ENCODE measurements around the gene SIX3.

Gene SIX3

GRCh38 chr2:44930274-44931197, 11.0 kb upstream of the SIX3 start:
- DNase-seq (ENCODE audit: low read depth in 3 of 3, low spot score in 1 of 3), result no peak

- no peak for DNase-seq (ENCODE audit: low read depth in 3 of 3, low spot score in 1 of 3)
Observed at GRCh38 chr2:44931198-44931780, 10.2 kb upstream of the SIX3 start.

GRCh38 chr2:44932079-44932478, 9.4 kb upstream of the SIX3 start:
- no peak for DNase-seq (ENCODE audit: low read depth in 3 of 3, low spot score in 1 of 3)

- no peak for DNase-seq (ENCODE audit: low read depth in 3 of 3, low spot score in 1 of 3)
Observed at GRCh38 chr2:44932564-44933392, 8.7 kb upstream of the SIX3 start.

- DNase-seq (ENCODE audit: low read depth in 3 of 3, low spot score in 1 of 3), result no peak
Observed at GRCh38 chr2:44933434-44933951, 8.0 kb upstream of the SIX3 start.

GRCh38 chr2:44934038-44934982, 7.2 kb upstream of the SIX3 start:
- no peak for DNase-seq (ENCODE audit: low read depth in 3 of 3, low spot score in 1 of 3)

GRCh38 chr2:44934983-44935728, 6.3 kb upstream of the SIX3 start:
- DNase-seq (ENCODE audit: low read depth in 3 of 3, low spot score in 1 of 3), result no peak

- DNase-seq (ENCODE audit: low read depth in 3 of 3, low spot score in 1 of 3), result no peak
Observed at GRCh38 chr2:44935729-44936098, 5.8 kb upstream of the SIX3 start.

GRCh38 chr2:44936275-44936674, 5.2 kb upstream of the SIX3 start:
- DNase-seq (ENCODE audit: low read depth in 3 of 3, low spot score in 1 of 3), result no peak

- no peak for DNase-seq (ENCODE audit: low read depth in 3 of 3, low spot score in 1 of 3)
Observed at GRCh38 chr2:44936715-44937687, 4.5 kb upstream of the SIX3 start.

- DNase-seq (ENCODE audit: low read depth in 3 of 3, low spot score in 1 of 3), result no peak
Observed at GRCh38 chr2:44937688-44938240, 3.7 kb upstream of the SIX3 start.

GRCh38 chr2:44938287-44939105, 3.0 kb upstream of the SIX3 start:
- DNase-seq (ENCODE audit: low read depth in 3 of 3, low spot score in 1 of 3), result no peak

GRCh38 chr2:44939106-44940048, 2.1 kb upstream of the SIX3 start:
- DNase-seq (ENCODE audit: low read depth in 3 of 3, low spot score in 1 of 3), result no peak

- DNase-seq (ENCODE audit: low read depth in 3 of 3, low spot score in 1 of 3), result no peak
Observed at GRCh38 chr2:44940049-44940494, 1.4 kb upstream of the SIX3 start.

GRCh38 chr2:44940732-44941464, 604 bp upstream of the SIX3 start:
- no peak for DNase-seq (ENCODE audit: low read depth in 3 of 3, low spot score in 1 of 3)

Data from stimulated activated CD4-positive, alpha-beta T cell treated with anti-CD3 and anti-CD28 coated beads, TNF-alpha, amount 100 ng/mL, for 1 hour (primary cell).